Brain microvascular endothelial cell (primary cell): ENCODE data around the gene LAPTM4A.
"Not testable (repeated sequence)": the region's sequence is repeated elsewhere in the genome, so short reads cannot be mapped to it uniquely, and the experiment has no call there.

Source experiments
- DNase-seq: peaks from one replicate; pipeline ENCODE4 v3.0.0-alpha.2; 2020
- H3K27ac ChIP-seq: fragments of 250-450 bp; sonication (Bioruptor Pico); 2 replicates; pipeline ENCODE4 v1.5.1; 2020; ENCODE audit warnings: mild to moderate bottlenecking, moderate library complexity
- H3K27me3 ChIP-seq: fragments of 250-450 bp; sonication (Bioruptor Pico); replicated peaks from 2 replicates; pipeline ENCODE4 v1.5.1; 2020; ENCODE audit warnings: mild to moderate bottlenecking
- H3K36me3 ChIP-seq: fragments of 250-450 bp; sonication (Bioruptor Pico); replicated peaks from 2 replicates; pipeline ENCODE4 v1.5.1; 2020; ENCODE audit warnings: mild to moderate bottlenecking
- H3K4me3 ChIP-seq: 2 replicates; pipeline ENCODE4 v1.5.1; 2011; ENCODE audit warnings: low read depth, mild to moderate bottlenecking, control low read depth, low read length, moderate library complexity
- CTCF ChIP-seq: IDR thresholded peaks from 2 replicates; pipeline ENCODE4 v1.5.1; 2011; ENCODE audit warnings: low read depth, mild to moderate bottlenecking, moderate library complexity, low read length, control low read depth, inconsistent platforms; ENCODE audit errors: missing control alignments
- in situ Hi-C: cut with HindIII; loops from 2 replicates; pipeline ENCODE4 v1.10.0; 2017; ENCODE audit warnings: low sequenced_read_pairs, low pct_ligation_motif_present

LAPTM4A gene

GRCh38 chr2:20091305-20091991 is 40.0 kb upstream of the LAPTM4A start:
- in situ Hi-C loops: loop anchor here (10.0 kb wide), 1 partner anchor 67 kb away; no protein-coding TSS in a partner anchor
- no peaks in the 10 kb centered on the region for H3K36me3 ChIP-seq
- peak; percentile 86 for DNase-seq
- H3K4me3 ChIP-seq: peak overlapping the region; percentile 20
- peak overlapping the region; percentile 72 for H3K27ac ChIP-seq
- TF ChIP-seq CTCF: no peak
- H3K27me3 ChIP-seq: no peaks in the 10 kb centered on the region

- H3K27me3 ChIP-seq: no peaks in the 10 kb centered on the region
- TF ChIP-seq CTCF: no peak
- DNase-seq: no peak
- no peak overlapping the region for H3K4me3 ChIP-seq
- no peak overlapping the region for H3K27ac ChIP-seq
- in situ Hi-C loops: loop anchor here (10.0 kb wide), 1 partner anchor 65 kb away; no protein-coding TSS in a partner anchor
- H3K36me3 ChIP-seq: no peaks in the 10 kb centered on the region
Measured at GRCh38 chr2:20089715-20090464, 38.5 kb upstream of the LAPTM4A start.

GRCh38 chr2:20085909-20086308 is 34.5 kb upstream of the LAPTM4A start:
- H3K27ac ChIP-seq, in situ Hi-C loops, H3K4me3 ChIP-seq, DNase-seq, H3K36me3 ChIP-seq, H3K27me3 ChIP-seq: not testable (repeated sequence)

GRCh38 chr2:20082812-20083211 is 31.4 kb upstream of the LAPTM4A start:
- H3K27me3 ChIP-seq, in situ Hi-C loops, H3K4me3 ChIP-seq, H3K27ac ChIP-seq, DNase-seq, H3K36me3 ChIP-seq: not testable (repeated sequence)

GRCh38 chr2:20081841-20082240 is 30.4 kb upstream of the LAPTM4A start:
- Histone ChIP-seq H3K27me3 (no peaks in the 10 kb centered on the region), H3K36me3 (no peaks in the 10 kb centered on the region), H3K4me3 (no peak overlapping the region), H3K27ac (no peak overlapping the region)
- TF ChIP-seq CTCF: no peak
- DNase-seq: no peak
- in situ Hi-C loops: no loop called here

GRCh38 chr2:20080839-20081415 is 29.5 kb upstream of the LAPTM4A start:
- TF ChIP-seq CTCF: no peak
- H3K36me3 ChIP-seq: no peaks in the 10 kb centered on the region
- H3K4me3 ChIP-seq: no peak overlapping the region
- DNase-seq: no peak
- H3K27me3 ChIP-seq: no peaks in the 10 kb centered on the region
- H3K27ac ChIP-seq: no peak overlapping the region
- in situ Hi-C loops: no loop called here
